Thoracic aorta (tissue), 2 donors: Measurements from ENCODE around the gene ADARB2. TPM values are rescaled to one million over a fixed set of nuclear protein-coding genes. Genes with fewer than 3 reads are reported as not detected.
"Not testable (repeated sequence)": the region's sequence is repeated elsewhere in the genome, so short reads cannot be mapped to it uniquely, and the experiment has no call there.

Experiments
- ATAC-seq: fragments of 150-250 bp; one replicate; pipeline ENCODE4 v1.8.0; 2017; ENCODE audit warnings: low read depth; ENCODE audit not compliant: insufficient number of reproducible peaks, low FRiP score
- DNase-seq: peaks from one replicate; pipeline ENCODE4 v3.0.0-alpha.2; 2020; ENCODE audit warnings: low spot score
- H3K27ac ChIP-seq, 2 donors: fragments of 200-600 bp; sonication (generic); 1 replicate in 1 of 2; 2 replicates in 1 of 2; pipeline ENCODE4 v1.5.1; 2016; ENCODE audit warnings: mild to moderate bottlenecking in 2 of 2, moderate library complexity in 2 of 2
- H3K27me3 ChIP-seq: fragments of 200-600 bp; sonication (generic); replicated peaks from 2 replicates; pipeline ENCODE4 v1.6.0; 2016; ENCODE audit warnings: mild to moderate bottlenecking; ENCODE audit not compliant: insufficient read depth
- H3K36me3 ChIP-seq: fragments of 200-600 bp; sonication (generic); one replicate; pipeline ENCODE4 v1.5.1; 2016
- H3K4me1 ChIP-seq, 2 donors: fragments of 200-600 bp; sonication (generic); 1 replicate in 1 of 2; 2 replicates in 1 of 2; pipeline versions ENCODE4 v1.5.1 to v1.6.0; 2016; ENCODE audit warnings: low read depth in 2 of 2, mild to moderate bottlenecking in 1 of 2; ENCODE audit not compliant: control insufficient read depth in 1 of 2
- H3K4me3 ChIP-seq: fragments of 200-600 bp; sonication (generic); 2 replicates; pipeline ENCODE4 v1.5.1; 2016; ENCODE audit warnings: mild to moderate bottlenecking
- H3K9me3 ChIP-seq: fragments of 200-600 bp; sonication (generic); 2 replicates; pipeline ENCODE4 v1.5.1; 2016
- CTCF ChIP-seq: fragments of 200-600 bp; sonication (generic); IDR thresholded peaks from one replicate; pipeline ENCODE4 v1.5.1; 2019; ENCODE audit warnings: antibody characterized with exemption
- total RNA-seq, 2 donors: library from RNA; depleted of rRNA; stranded (reverse); fragments of >200 nt; gene quantifications; one replicate each; pipeline versions ENCODE4 v1.1.0 to v1.2.3, GENCODE V29; 2016

The ADARB2 gene
- total RNA-seq, 2 donors from 2014 or later: 0.71 to 3.1 TPM

- no peaks in the 10 kb centered on the region for H3K4me1 ChIP-seq
- no peak overlapping the region for H3K4me3 ChIP-seq
- DNase-seq (no peak), ATAC-seq (no peak)
- no peaks in the 10 kb centered on the region for H3K27me3 ChIP-seq
- TF ChIP-seq CTCF: no peak
- no peaks in the 10 kb centered on the region for H3K36me3 ChIP-seq
- no peak overlapping the region for H3K27ac ChIP-seq
- H3K9me3 ChIP-seq: no peaks in the 10 kb centered on the region
Observed at GRCh38 chr10:1401071-1401965, 336.0 kb downstream of the ADARB2 start.

GRCh38 chr10:1400101-1401070 lies 336.9 kb downstream of the ADARB2 start:
- no peaks in the 10 kb centered on the region for H3K36me3 ChIP-seq
- ATAC-seq (no peak), DNase-seq (no peak)
- no peak overlapping the region for H3K27ac ChIP-seq
- TF ChIP-seq CTCF: no peak
- H3K27me3 ChIP-seq: no peaks in the 10 kb centered on the region
- no peaks in the 10 kb centered on the region for H3K4me1 ChIP-seq
- no peak overlapping the region for H3K4me3 ChIP-seq
- H3K9me3 ChIP-seq: no peaks in the 10 kb centered on the region

- DNase-seq (no peak), ATAC-seq (no peak)
- TF ChIP-seq CTCF: no peak
- Histone ChIP-seq H3K4me1 (no peaks in the 10 kb centered on the region), H3K27me3 (no peaks in the 10 kb centered on the region), H3K4me3 (no peak overlapping the region), H3K36me3 (no peaks in the 10 kb centered on the region), H3K9me3 (no peaks in the 10 kb centered on the region), H3K27ac (no peak overlapping the region)
Observed at GRCh38 chr10:1399431-1400100, 337.8 kb downstream of the ADARB2 start.

GRCh38 chr10:1398626-1399410 lies 338.5 kb downstream of the ADARB2 start:
- no peaks in the 10 kb centered on the region for H3K4me1 ChIP-seq
- ATAC-seq (no peak), DNase-seq (no peak)
- no peaks in the 10 kb centered on the region for H3K36me3 ChIP-seq
- no peak for TF ChIP-seq CTCF
- no peaks in the 10 kb centered on the region for H3K27me3 ChIP-seq
- no peak overlapping the region for H3K4me3 ChIP-seq
- no peaks in the 10 kb centered on the region for H3K9me3 ChIP-seq
- H3K27ac ChIP-seq: no peak overlapping the region

GRCh38 chr10:1398116-1398515 lies 339.2 kb downstream of the ADARB2 start:
- not testable (repeated sequence) for DNase-seq, ATAC-seq, H3K27ac ChIP-seq, H3K27me3 ChIP-seq, H3K4me1 ChIP-seq, H3K36me3 ChIP-seq, H3K9me3 ChIP-seq, H3K4me3 ChIP-seq
